ENCODE results near the gene YARS2. TPM values are rescaled to one million over a fixed set of nuclear protein-coding genes. Genes with fewer than 3 reads are reported as not detected.

Gene YARS2
- total and polyA plus RNA-seq, 8 donors, result 3.7 to 7.9 (median 6.3) TPM

GRCh38 chr12:32756476-32757066 is 874 bp upstream of the YARS2 start:
- H3K27me3 ChIP-seq, result no peaks in the 10 kb centered on the region
- 32 to 33% methylated on average over 8 of the region's 8 CpGs for WGBS, 2 donors
- intact Hi-C loops (cut with DNase I), result loop anchor here in 1 of 3 donors (5.0 kb wide), 1 partner anchor 161 kb away; no protein-coding TSS in a partner anchor
- ATAC-seq, result no peak
- peaks cover 0 to 13% (median 0%) of the 10 kb centered on the region in 3 donors for H3K4me1 ChIP-seq
- no peaks in the 10 kb centered on the region for H3K36me3 ChIP-seq
- DNase-seq, result peak in 1 of 6 donors; percentile 14
- H3K4me3 ChIP-seq, result peak overlapping the region in 1 of 4 donors; percentile 100
- no peak overlapping the region for H3K27ac ChIP-seq
- no peaks in the 10 kb centered on the region for H3K9me3 ChIP-seq
- no peak for TF ChIP-seq CTCF (IDR thresholded peaks at IDR 0.05)
- no peak for FAIRE-seq

GRCh38 chr12:32755051-32755653 is 545 bp downstream of the YARS2 start:
- Histone ChIP-seq H3K4me3 (peak overlapping the region; percentile 71 to 100 (median 82)), H3K4me1 (peaks cover 0 to 13% (median 0%) of the 10 kb centered on the region in 3 donors), H3K27ac (peak overlapping the region; percentile 50 to 87 (median 75)), H3K27me3 (no peaks in the 10 kb centered on the region), H3K9me3 (no peaks in the 10 kb centered on the region), H3K36me3 (peaks cover 0 to 6% (median 5%) of the 10 kb centered on the region in 3 donors)
- FAIRE-seq (no peak), ATAC-seq (peak; percentile 64 to 86 (median 73)), DNase-seq (peak; percentile 57 to 86 (median 77))
- TF ChIP-seq CTCF (IDR thresholded peaks at IDR 0.05), result peak; percentile 22 to 53 (median 40)
- WGBS, 2 donors, result 0% methylated on average over 40 of the region's 40 CpGs
- intact Hi-C loops (cut with DNase I), result loop anchor here in 1 of 3 donors (5.0 kb wide), 1 partner anchor 162 kb away; no protein-coding TSS in a partner anchor

DNA sequence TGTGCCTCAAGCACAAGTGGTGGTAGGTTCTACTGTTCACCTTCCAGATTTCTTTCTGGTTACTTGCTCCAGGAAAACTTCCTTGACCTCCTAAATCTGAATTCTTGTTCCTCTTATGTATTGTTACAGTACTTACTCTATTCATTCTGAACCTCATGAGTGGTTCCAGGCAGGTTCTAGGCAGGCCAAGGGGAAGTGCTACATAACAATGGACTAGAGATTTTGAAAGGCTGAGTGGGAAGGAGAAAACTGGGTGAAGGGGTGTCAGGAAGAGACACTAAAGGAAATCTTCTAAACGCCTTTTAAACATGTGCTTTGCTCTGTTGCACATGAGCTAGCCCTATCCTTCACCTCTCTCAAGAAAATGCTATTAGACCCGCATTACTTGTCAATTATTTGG is 1.6 kb downstream of the YARS2 start:
- intact Hi-C loops (cut with DNase I), result no loop called here
- H3K27me3 ChIP-seq, result no peaks in the 10 kb centered on the region
- FAIRE-seq (no peak), DNase-seq (no peak), ATAC-seq (no peak)
- H3K4me1 ChIP-seq, result peaks cover 0 to 13% (median 0%) of the 10 kb centered on the region in 3 donors
- no peaks in the 10 kb centered on the region for H3K9me3 ChIP-seq
- no peak overlapping the region for H3K27ac ChIP-seq
- H3K4me3 ChIP-seq, result peak overlapping the region in 1 of 4 donors; percentile 100
- WGBS, 2 donors, result 26 to 41% methylated on average over 2 of the region's 2 CpGs
- no peak for TF ChIP-seq CTCF (IDR thresholded peaks at IDR 0.05)
- H3K36me3 ChIP-seq, result peaks cover 0 to 16% (median 16%) of the 10 kb centered on the region in 3 donors

GRCh38 chr12:32753605-32754004 is 2.1 kb downstream of the YARS2 start:
- Histone ChIP-seq H3K4me1 (peaks cover 0 to 13% (median 0%) of the 10 kb centered on the region in 3 donors), H3K36me3 (peaks cover 0 to 18% (median 18%) of the 10 kb centered on the region in 3 donors), H3K9me3 (no peaks in the 10 kb centered on the region), H3K27ac (no peak overlapping the region), H3K4me3 (peak overlapping the region in 1 of 4 donors; percentile 100), H3K27me3 (no peaks in the 10 kb centered on the region)
- TF ChIP-seq CTCF (IDR thresholded peaks at IDR 0.05), result no peak
- 15 to 26% methylated on average over 4 of the region's 4 CpGs for WGBS, 2 donors
- ATAC-seq (no peak), FAIRE-seq (no peak), DNase-seq (no peak)
- intact Hi-C loops (cut with DNase I), result no loop called here

- H3K4me3 ChIP-seq, result no peak overlapping the region
- intact Hi-C loops (cut with DNase I), result no loop called here
- H3K27me3 ChIP-seq, result no peaks in the 10 kb centered on the region
- no peaks in the 10 kb centered on the region for H3K4me1 ChIP-seq
- H3K27ac ChIP-seq, result no peak overlapping the region
- 94 to 95% methylated on average over 2 of the region's 2 CpGs for WGBS, 2 donors
- H3K9me3 ChIP-seq, result no peaks in the 10 kb centered on the region
- ATAC-seq (no peak), DNase-seq (no peak), FAIRE-seq (no peak)
- TF ChIP-seq CTCF (IDR thresholded peaks at IDR 0.05), result no peak
- peaks cover 5 to 52% (median 6%) of the 10 kb centered on the region in 3 donors for H3K36me3 ChIP-seq
These were observed 12.4 kb downstream of the YARS2 start for GRCh38 chr12:32743264-32743663.

Data from pancreas (tissue), 10 donors.